HG03159 (cell line): ENCODE measurements around the gene DNPEP.
"Not testable (repeated sequence)": the region's sequence is repeated elsewhere in the genome, so short reads cannot be mapped to it uniquely, and the experiment has no call there.

Source experiments
- ATAC-seq: cut with Tn5 transposase; IDR thresholded peaks from one replicate; pipeline ENCODE4 v1.9.1; 2021; ENCODE audit warnings: mild to moderate bottlenecking, moderate library complexity; ENCODE audit not compliant: unreplicated experiment

Gene DNPEP

GRCh38 chr2:219402665-219403515 is 15.2 kb upstream of the DNPEP start:
- ATAC-seq = peak; percentile 84

- ATAC-seq = no peak
These were observed 13.9 kb upstream of the DNPEP start for GRCh38 chr2:219401606-219402005.

GRCh38 chr2:219400562-219400961 is 12.8 kb upstream of the DNPEP start:
- ATAC-seq = no peak

DNA sequence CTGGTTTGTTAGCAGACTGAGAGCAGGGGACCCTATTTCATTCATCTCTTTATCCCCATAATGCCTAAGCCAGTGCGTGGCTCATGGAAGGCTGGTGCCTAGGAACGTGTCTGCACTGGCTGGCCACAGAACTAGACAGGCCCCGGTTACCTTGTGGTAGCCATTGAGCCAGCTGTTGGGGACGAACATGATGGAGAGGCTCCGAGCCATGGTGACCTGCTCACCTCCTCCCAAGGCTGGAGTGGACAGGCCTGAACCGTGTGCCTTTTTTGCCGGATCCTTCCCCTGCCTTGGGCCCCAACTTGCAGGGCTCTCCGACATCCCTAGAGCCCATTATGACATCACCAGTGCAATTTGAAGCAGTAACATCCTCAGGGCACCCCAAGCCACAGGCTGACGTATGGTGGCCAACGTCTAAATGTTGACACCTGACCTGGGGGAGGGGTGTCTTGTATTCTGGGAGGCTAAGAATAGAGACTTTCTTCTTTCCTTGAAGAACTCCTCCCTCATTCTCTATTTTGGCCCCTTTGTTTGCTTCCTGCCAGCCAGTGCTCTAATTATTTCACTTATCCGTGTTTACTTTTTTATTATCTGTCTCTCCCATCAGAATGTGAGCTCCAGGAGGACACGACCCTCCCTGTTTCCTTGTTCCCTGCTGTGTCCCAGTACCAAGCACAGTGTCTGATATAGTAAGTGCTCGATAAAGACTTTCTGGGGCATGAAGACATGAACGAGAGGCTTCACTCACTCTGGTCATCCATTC is 12.2 kb upstream of the DNPEP start:
- no peak for ATAC-seq

- ATAC-seq = no peak
These were observed 11.1 kb upstream of the DNPEP start for GRCh38 chr2:219398721-219399363.

GRCh38 chr2:219396863-219397457 is 9.2 kb upstream of the DNPEP start:
- no peak for ATAC-seq

DNA sequence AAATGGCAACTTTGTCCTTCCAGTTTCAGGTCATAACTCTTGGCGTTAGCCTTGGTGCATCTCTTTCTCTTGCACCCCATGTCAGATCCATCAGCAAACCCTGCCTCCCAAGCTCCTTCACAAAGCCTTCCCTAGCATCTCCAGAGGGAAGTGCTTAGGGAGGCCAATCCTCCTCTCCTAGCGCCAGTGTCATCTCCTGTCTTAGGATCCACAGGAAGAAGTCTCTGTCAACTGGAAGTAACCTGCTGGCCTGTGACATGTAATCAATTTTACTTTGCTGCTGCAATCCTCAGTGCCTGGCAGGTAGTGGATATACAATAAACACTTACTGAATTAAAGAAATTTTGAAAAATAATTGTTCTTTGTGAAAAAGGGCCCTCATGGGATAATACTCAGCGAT is 7.9 kb upstream of the DNPEP start:
- no peak for ATAC-seq

DNA sequence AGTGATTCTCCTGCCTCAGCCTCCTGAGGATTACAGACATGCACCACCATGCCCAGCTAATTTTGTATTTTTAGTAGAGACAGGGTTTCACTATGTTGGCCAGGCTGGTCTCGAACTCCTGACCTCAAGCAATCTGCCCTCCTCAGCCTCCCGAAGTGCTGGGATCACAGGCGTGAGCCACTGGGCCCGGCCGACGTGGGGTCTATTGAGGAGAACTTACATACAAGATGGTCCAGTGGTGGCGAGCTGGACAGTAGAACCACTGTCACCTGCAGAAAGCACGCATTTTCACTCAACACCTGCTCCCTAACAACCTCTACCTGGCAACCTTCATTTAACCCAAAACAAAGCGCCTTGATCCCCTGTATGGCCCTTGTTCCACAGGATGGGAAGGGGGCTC is 7.3 kb upstream of the DNPEP start:
- not testable (repeated sequence) for ATAC-seq

GRCh38 chr2:219392754-219393153 is 5.0 kb upstream of the DNPEP start:
- ATAC-seq = no peak

DNA sequence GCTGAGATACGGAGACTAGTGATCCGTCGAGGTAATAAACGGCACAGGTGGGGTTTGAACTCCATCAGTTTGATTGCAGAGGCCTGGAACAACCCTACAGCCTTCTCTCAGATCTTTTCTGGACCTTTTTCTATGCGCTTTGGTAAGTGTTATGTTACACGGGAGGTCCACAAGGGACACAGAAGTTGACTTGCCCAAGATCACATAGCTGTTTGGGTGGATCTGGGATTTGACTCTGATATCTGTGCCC is 1.1 kb upstream of the DNPEP start:
- no peak for ATAC-seq

- ATAC-seq = peak; percentile 83
These were observed 602 bp upstream of the DNPEP start for GRCh38 chr2:219388121-219388906.

- ATAC-seq = no peak
These were observed 1.0 kb downstream of the DNPEP start for GRCh38 chr2:219386532-219387280.

DNA sequence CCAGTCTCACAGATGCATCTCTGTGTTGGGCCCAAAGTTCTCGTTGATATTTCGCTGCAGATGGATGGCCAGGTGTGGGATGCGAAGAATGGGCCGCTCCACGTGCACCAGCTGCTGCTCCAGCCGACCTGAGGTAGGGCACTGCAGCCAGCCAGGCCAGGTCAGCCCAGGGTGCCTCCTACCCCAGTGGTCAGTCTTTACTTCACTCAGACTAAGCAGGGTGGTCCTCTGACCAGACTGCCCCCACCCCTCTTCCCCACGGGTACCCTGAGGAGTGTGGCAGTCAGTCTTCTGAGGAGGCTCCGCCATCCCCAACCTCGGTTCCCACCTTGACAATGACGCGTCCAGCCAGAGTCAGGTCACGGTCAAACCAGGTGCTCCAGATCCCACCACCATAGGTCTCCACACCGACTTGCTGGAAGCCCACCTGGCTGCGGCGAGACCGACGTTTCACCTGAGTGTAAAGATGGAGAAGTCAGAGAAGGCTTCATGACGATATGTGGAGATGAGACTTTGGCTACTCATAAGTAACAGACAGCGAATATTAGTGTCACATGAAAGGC is 1.7 kb downstream of the DNPEP start:
- ATAC-seq = no peak

GRCh38 chr2:219384859-219385258 is 2.9 kb downstream of the DNPEP start:
- no peak for ATAC-seq

DNA sequence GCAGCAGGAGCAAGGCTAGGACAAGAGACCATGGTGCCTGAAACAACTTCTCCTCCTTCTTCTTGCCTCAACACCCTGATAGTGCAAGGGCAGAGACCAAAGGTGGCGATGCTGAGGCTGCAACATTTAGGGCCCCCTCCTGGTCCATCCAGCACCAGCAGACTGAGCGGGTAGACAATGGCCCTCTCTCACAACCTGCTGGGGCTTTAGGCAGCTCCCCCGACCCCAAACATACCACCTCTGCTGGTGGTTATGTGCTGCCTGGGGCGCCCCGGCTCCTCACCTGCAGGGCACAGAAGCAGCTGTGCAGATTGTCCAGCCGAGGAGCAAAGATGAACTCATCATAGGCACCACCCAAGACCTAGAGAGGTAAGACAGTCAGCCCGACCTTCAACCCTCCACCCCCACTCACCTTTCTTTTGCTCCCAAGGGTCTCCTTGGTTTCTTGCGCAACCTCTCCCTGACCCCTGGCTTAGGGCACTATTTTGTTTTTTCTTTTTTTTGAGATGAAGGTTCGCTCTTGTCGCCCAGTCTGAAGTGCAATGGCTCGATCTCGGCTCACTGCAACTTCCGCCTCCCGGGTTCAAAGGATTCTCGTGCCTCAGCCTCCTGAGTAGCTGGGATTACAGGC is 3.5 kb downstream of the DNPEP start:
- no peak for ATAC-seq

DNA sequence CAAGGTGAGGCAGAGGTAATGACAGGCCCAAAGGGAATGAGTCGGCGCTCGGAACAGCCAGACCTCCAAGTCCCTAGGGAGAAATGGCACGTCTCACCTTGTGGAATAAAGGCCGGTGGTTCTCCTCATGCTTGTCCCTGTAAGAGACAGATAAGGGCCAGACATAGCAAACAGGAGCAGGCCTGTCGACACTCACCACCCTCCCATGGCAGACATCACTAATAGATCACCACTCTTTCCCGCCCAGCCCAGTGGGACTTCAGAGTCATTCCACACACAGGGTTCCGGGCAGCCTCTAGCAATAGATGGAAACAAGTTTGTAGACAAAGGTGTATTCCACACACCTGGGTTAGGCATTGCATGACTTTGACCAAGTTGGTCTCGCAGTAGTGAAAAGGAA is 6.3 kb downstream of the DNPEP start:
- ATAC-seq = no peak

GRCh38 chr2:219380926-219381325 is 6.8 kb downstream of the DNPEP start:
- ATAC-seq = no peak

- ATAC-seq = no peak
These were observed 9.4 kb downstream of the DNPEP start for GRCh38 chr2:219378163-219378851.

- ATAC-seq = no peak
These were observed 18.3 kb downstream of the DNPEP start for GRCh38 chr2:219369447-219369861.
